GM12878 (cell line): ENCODE measurements around the gene ZNF662. TPM values are rescaled to one million over a fixed set of nuclear protein-coding genes. Genes with fewer than 3 reads are reported as not detected.

Experiments
- ATAC-seq: fragments of 200-7000 bp; cut with Tn5 transposase; 3 replicates; pipeline ENCODE4 v1.9.1; 2020; ENCODE audit warnings: mild to moderate bottlenecking, moderate library complexity
- BruUV-seq: library from RNA; stranded (reverse); fragments of 400-500 nt; replicated peaks from 2 replicates; lab custom pipeline; 2021; lab: Mats Ljungman, UMichigan
- CTCF ChIA-PET: fragments of 300-600 bp; sonication (Branson Sonifier 250); formaldehyde crosslinking; extraction: SDS; loops from one replicate; lab custom pipeline; 2021; ENCODE audit warnings: inconsistent platforms; lab: Yijun Ruan, JAX
- POLR2A ChIA-PET: fragments of 350-600 bp; formaldehyde crosslinking; extraction: SDS; loops from one replicate; lab custom pipeline; 2021; ENCODE audit warnings: inconsistent platforms; lab: Charles Lee
- RAD21 ChIA-PET: fragments of 300-600 bp; sonication (Branson Sonifier 250); formaldehyde crosslinking; loops from one replicate; lab custom pipeline; 2023; ENCODE audit warnings: antibody characterized with exemption; ENCODE audit not compliant: unreplicated experiment; lab: Charles Lee
- SMC1A ChIA-PET: fragments of 300-600 bp; sonication (Branson Sonifier 250); formaldehyde crosslinking; loops from one replicate; lab custom pipeline; 2023; ENCODE audit not compliant: unreplicated experiment, uncharacterized antibody; lab: Charles Lee
- DNase-seq: peaks from one replicate; pipeline ENCODE4 v3.0.0-alpha.2; 2011; ENCODE audit warnings: low read depth, low spot score
- FAIRE-seq: peaks from 3 replicates; lab custom pipeline; 2011; peaks lifted over from hg19 to GRCh38; lab: Jason Lieb, UNC
- H2AFZ ChIP-seq: 2 replicates; pipeline ENCODE4 v1.6.0; 2011; ENCODE audit warnings: low read depth, low read length, control low read depth; ENCODE audit not compliant: control insufficient read depth
- H3K27ac ChIP-seq: 2 replicates; pipeline ENCODE4 v1.5.1; 2011; ENCODE audit warnings: control low read depth; ENCODE audit not compliant: control insufficient read depth, insufficient read depth
- H3K27me3 ChIP-seq, 2 experiments: replicated peaks in 1 of 2; 2 replicates each; pipeline versions ENCODE4 v1.6.0 to v1.6.1; 2011; ENCODE audit warnings: low read length in 1 of 2; ENCODE audit not compliant: control insufficient read depth in 2 of 2, insufficient read depth in 2 of 2
- H3K36me3 ChIP-seq, 2 experiments: 2 replicates each; pipeline ENCODE4 v1.5.1; 2011; ENCODE audit warnings: low read length in 1 of 2; ENCODE audit not compliant: control insufficient read depth in 2 of 2, insufficient read depth in 2 of 2
- H3K4me1 ChIP-seq: 2 replicates; pipeline ENCODE4 v1.6.1; 2011; ENCODE audit warnings: mild to moderate bottlenecking, low read length, moderate library complexity, mixed read lengths; ENCODE audit not compliant: control insufficient read depth, insufficient read depth
- H3K4me2 ChIP-seq: 2 replicates; pipeline ENCODE4 v1.6.0; 2011; ENCODE audit warnings: control low read depth; ENCODE audit not compliant: control insufficient read depth, insufficient read depth
- H3K4me3 ChIP-seq: fragments of 200-600 bp; sonication (generic); 2 replicates; pipeline ENCODE4 v1.5.1; 2016
- H3K79me2 ChIP-seq: 2 replicates; pipeline ENCODE4 v1.6.0; 2011; ENCODE audit warnings: low read length; ENCODE audit not compliant: control insufficient read depth, insufficient read depth
- H3K9ac ChIP-seq: 2 replicates; pipeline ENCODE4 v1.8.0; 2011; ENCODE audit warnings: low read length, control low read depth, mixed read lengths; ENCODE audit not compliant: control insufficient read depth, insufficient read depth
- H3K9me3 ChIP-seq: replicated peaks from 3 replicates; pipeline ENCODE4 v1.5.1; 2011; ENCODE audit warnings: mild to moderate bottlenecking, low read length; ENCODE audit not compliant: control insufficient read depth, insufficient read depth
- H4K20me1 ChIP-seq: 2 replicates; pipeline ENCODE4 v1.6.0; 2011; ENCODE audit not compliant: control insufficient read depth, insufficient read depth
- BCL11A ChIP-seq: IDR thresholded peaks from 2 replicates; pipeline ENCODE4 v1.6.1; 2011; ENCODE audit warnings: low read depth, low read length
- E4F1 ChIP-seq: fragments of 450-650 bp; IDR thresholded peaks from 2 replicates; pipeline ENCODE4 v1.6.1; 2018; ENCODE audit warnings: borderline replicate concordance, mild to moderate bottlenecking; ENCODE audit not compliant: partially characterized antibody
- HCFC1 ChIP-seq: fragments of 150-350 bp; IDR thresholded peaks from 2 replicates; pipeline ENCODE4 v1.6.1; 2014; ENCODE audit warnings: low read length
- JUND ChIP-seq: IDR thresholded peaks from 2 replicates; pipeline ENCODE4 v1.6.1; 2012; ENCODE audit warnings: low read depth, mild to moderate bottlenecking, low read length, improper control_type of control experiment, moderate library complexity
- MYB ChIP-seq: fragments of 150-350 bp; IDR thresholded peaks from 2 replicates; pipeline ENCODE4 v1.6.1; 2014; ENCODE audit warnings: mild to moderate bottlenecking, low read depth, low read length, borderline replicate concordance
- NKRF ChIP-seq: fragments of 450-650 bp; conservative IDR thresholded peaks from 2 replicates; pipeline ENCODE4 v1.6.1; 2017; ENCODE audit warnings: mild to moderate bottlenecking, moderate library complexity
- SMC3 ChIP-seq: IDR thresholded peaks from 2 replicates; pipeline ENCODE4 v1.6.1; 2011; ENCODE audit warnings: low read length, improper control_type of control experiment, borderline replicate concordance
- TAF1 ChIP-seq: IDR thresholded peaks from 2 replicates; pipeline ENCODE4 v1.6.1; 2011; ENCODE audit warnings: mild to moderate bottlenecking, low read depth, low read length, borderline replicate concordance
- WGBS: methylation state at CpG from one replicate; pipeline ENCODE4 v1.1.6; 2016; ENCODE audit warnings: low lambda C conversion rate; ENCODE audit not compliant: insufficient replicate concordance, insufficient coverage; ENCODE audit errors: missing lambda C conversion rate; 5-methylcytosine and 5-hydroxymethylcytosine counted together
- in situ Hi-C: fragments of 300-500 bp; cut with MboI; formaldehyde crosslinking; loops from 9 replicates; pipeline ENCODE4 v1.14.3; 2018; ENCODE audit warnings: mixed read lengths
- intact Hi-C: fragments of 100-400 bp; cut with micrococcal nuclease; formaldehyde crosslinking; loops from one replicate; pipeline ENCODE4 v1.14.2; 2022; ENCODE audit not compliant: unreplicated experiment
- polyA plus RNA-seq, 11 experiments: library from polyadenylated mRNA; depleted of rRNA in 4 of 11; unstranded in 6 of 11; stranded (reverse) in 5 of 11; fragments of >200 nt; fragmentation: Nextera tagmentation in 4 of 11; fragmentation: Illumina TruSeq in 1 of 11; extraction: Ambion mirVana in 4 of 11; extraction: Trizol in 1 of 11; gene quantifications; 1 replicate in 1 of 11; 2 replicates in 10 of 11; pipeline versions ENCODE4 v1.2.1 to v1.2.3, GENCODE V29; 2011 to 2016; ENCODE audit warnings: inconsistent platforms in 2 of 11, missing spikeins in 2 of 11, low read depth in 1 of 11
- total RNA-seq, 4 experiments: library from RNA; depleted of rRNA in 3 of 4; stranded (reverse); fragments of >200 nt in 3 of 4; fragmentation: Illumina TruSeq in 1 of 4; extraction: Trizol in 1 of 4; gene quantifications; 2 replicates each; pipeline versions ENCODE4 v1.2.1 to v1.2.3, GENCODE V29; 2013 to 2021
- TF ChIP-seq, protein P1 (sequence below): fragments of 450-650 bp; IDR thresholded peaks from 2 replicates; pipeline ENCODE4 v1.6.1; 2014; ENCODE audit warnings: mild to moderate bottlenecking
- TF ChIP-seq, protein P2 (sequence below): IDR thresholded peaks from 2 replicates; pipeline ENCODE4 v1.6.1; 2011; ENCODE audit warnings: borderline replicate concordance, low read depth, mild to moderate bottlenecking, moderate library complexity, mixed read lengths, low read length; ENCODE audit not compliant: insufficient read depth; ENCODE audit errors: extremely low read length

Gene ZNF662
- total and polyA plus RNA-seq, 10 of the 15 experiments (the other 5 are each of a cell fraction or from before 2014, with no cell fraction given) = not detected

- TF ChIP-seq, protein P1, sequence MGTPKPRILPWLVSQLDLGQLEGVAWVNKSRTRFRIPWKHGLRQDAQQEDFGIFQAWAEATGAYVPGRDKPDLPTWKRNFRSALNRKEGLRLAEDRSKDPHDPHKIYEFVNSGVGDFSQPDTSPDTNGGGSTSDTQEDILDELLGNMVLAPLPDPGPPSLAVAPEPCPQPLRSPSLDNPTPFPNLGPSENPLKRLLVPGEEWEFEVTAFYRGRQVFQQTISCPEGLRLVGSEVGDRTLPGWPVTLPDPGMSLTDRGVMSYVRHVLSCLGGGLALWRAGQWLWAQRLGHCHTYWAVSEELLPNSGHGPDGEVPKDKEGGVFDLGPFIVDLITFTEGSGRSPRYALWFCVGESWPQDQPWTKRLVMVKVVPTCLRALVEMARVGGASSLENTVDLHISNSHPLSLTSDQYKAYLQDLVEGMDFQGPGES = no peak
Observed at GRCh38 chr3:42902257-42902656, 3.7 kb upstream of the ZNF662 start (continued).

DNA sequence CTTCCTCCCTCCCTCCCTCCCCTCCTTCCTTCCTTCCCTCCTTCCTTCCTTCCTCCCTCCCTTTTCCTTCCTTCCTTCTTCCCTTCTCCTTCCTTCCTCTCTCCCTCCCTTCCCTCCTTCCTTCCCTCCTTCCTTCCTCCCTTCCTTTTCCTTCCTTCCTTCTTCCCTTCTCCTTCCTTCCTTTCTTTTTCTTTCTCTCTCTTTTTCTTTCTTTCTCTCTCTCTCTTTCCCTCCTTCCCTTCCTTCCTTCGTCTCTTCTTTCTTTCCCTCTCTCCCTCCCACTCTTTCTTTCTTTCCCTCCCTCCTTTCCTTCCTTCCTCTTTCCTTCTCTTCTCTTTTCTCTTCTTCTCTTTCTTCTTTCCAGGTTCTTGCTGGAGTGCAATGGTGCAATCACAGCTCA, 1.9 kb upstream of the ZNF662 start:
- ChIA-PET SMC1A (no interaction called here), RAD21 (no interaction called here), POLR2A (no interaction called here), CTCF (interaction anchor here (0.9 kb wide), 1 partner anchor 23 kb away, joined by 3 read pairs; no protein-coding TSS in a partner anchor)
- no peak for DNase-seq
- 0% methylated on average over 1 of the region's 1 CpG for WGBS
- in situ Hi-C loops (no loop called here), intact Hi-C loops (no loop called here)
- Histone ChIP-seq H3K27me3 (peaks cover 5 to 10% of the 10 kb centered on the region in 2 experiments), H3K79me2 (no peaks in the 10 kb centered on the region), H3K9ac (no peak overlapping the region), H3K9me3 (no peaks in the 10 kb centered on the region; the same call in 2 of the 3 replicates), H3K4me3 (no peak overlapping the region), H3K4me2 (no peak overlapping the region), H4K20me1 (no peaks in the 10 kb centered on the region), H2AFZ (no peak overlapping the region), H3K4me1 (no peaks in the 10 kb centered on the region), H3K27ac (no peak overlapping the region), H3K36me3 (no peaks in the 10 kb centered on the region)
- TF ChIP-seq MYB (no peak), HCFC1 (no peak), TAF1 (no peak), BCL11A (no peak), SMC3 (no peak)
- ATAC-seq = no peak
- no peak for FAIRE-seq
- BruUV-seq = no TSS peak

- DNase-seq (no peak), ATAC-seq (no peak), FAIRE-seq (no peak)
- H3K79me2 ChIP-seq = no peaks in the 10 kb centered on the region
- ChIA-PET CTCF (no interaction called here), SMC1A (no interaction called here), POLR2A (no interaction called here), RAD21 (no interaction called here)
- H3K27ac ChIP-seq = no peak overlapping the region
- WGBS = 45% methylated on average over 11 of the region's 12 CpGs
- H3K4me3 ChIP-seq = no peak overlapping the region
- H3K9ac ChIP-seq = no peak overlapping the region
- H4K20me1 ChIP-seq = no peaks in the 10 kb centered on the region
- no peaks in the 10 kb centered on the region for H3K36me3 ChIP-seq
- in situ Hi-C loops = no loop called here
- no peaks in the 10 kb centered on the region; the same call in 2 of the 3 replicates for H3K9me3 ChIP-seq
- no peak overlapping the region for H2AFZ ChIP-seq
- no peak overlapping the region for H3K4me2 ChIP-seq
- BruUV-seq = no TSS peak
- H3K27me3 ChIP-seq = peaks cover 5 to 10% of the 10 kb centered on the region in 2 experiments
- intact Hi-C loops = no loop called here
- no peaks in the 10 kb centered on the region for H3K4me1 ChIP-seq
- TF ChIP-seq JUND = no peak
- no peak for TF ChIP-seq NKRF
- no peak for TF ChIP-seq E4F1
- TF ChIP-seq, protein P2, sequence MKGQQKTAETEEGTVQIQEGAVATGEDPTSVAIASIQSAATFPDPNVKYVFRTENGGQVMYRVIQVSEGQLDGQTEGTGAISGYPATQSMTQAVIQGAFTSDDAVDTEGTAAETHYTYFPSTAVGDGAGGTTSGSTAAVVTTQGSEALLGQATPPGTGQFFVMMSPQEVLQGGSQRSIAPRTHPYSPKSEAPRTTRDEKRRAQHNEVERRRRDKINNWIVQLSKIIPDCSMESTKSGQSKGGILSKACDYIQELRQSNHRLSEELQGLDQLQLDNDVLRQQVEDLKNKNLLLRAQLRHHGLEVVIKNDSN = no peak
Observed at GRCh38 chr3:42905740-42906069, 237 bp upstream of the ZNF662 start.
